ENCODE results near the gene CREBRF.
"Not testable (repeated sequence)": the region's sequence is repeated elsewhere in the genome, so short reads cannot be mapped to it uniquely, and the experiment has no call there.

Gene CREBRF

DNA sequence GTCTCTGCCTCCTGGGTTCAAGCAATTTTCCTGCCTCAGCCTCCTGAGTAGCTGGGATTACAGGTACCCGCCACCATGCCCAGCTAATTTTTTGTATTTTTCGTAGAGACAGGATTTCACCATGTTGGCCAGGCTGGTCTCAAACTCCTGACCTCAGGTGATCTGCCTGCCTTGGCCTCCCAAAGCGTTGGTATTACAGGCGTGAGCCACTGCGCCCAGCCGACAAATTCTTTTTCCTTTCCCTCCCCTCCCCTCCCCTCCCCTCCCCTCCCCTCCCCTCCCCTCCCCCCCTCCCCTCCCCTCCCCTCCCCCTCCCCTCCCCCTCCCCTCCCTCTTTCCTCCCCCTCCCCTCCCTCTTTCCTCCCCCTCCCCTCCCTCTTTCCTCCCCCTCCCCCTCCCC, 76.0 kb downstream of the CREBRF start:
- H3K27ac Mint-ChIP-seq; H3K27me3 Mint-ChIP-seq; H3K9me3 Mint-ChIP-seq; H3K4me1 Mint-ChIP-seq (ENCODE audit: low read depth); H3K4me3 Mint-ChIP-seq; intact Hi-C loops (cut with micrococcal nuclease): not testable (repeated sequence)
- H3K36me3 Mint-ChIP-seq (ENCODE audit: low read depth), result peaks cover 82% of the 10 kb centered on the region

DNA sequence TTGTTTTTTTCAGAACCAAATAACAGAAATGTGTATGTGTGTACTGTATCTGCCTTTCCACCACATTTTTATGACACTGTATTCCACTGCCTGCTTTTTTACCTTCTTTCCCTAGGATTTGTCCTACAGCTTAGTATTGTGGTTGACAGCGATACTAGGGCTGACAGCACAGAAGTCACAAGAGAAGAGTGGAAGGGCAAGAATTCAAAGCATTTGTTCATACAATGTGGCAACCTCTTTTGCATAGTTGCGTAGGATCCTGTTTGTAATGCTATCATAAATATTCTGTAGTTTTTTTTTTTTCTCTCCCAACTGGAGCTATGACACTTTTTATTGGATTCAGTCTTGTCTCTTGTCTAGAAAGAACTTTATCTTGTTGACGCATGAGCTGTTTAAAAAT, 82.6 kb downstream of the CREBRF start:
- H3K9me3 Mint-ChIP-seq, result no peaks in the 10 kb centered on the region
- peaks cover 33% of the 10 kb centered on the region for H3K36me3 Mint-ChIP-seq (ENCODE audit: low read depth)

DNA sequence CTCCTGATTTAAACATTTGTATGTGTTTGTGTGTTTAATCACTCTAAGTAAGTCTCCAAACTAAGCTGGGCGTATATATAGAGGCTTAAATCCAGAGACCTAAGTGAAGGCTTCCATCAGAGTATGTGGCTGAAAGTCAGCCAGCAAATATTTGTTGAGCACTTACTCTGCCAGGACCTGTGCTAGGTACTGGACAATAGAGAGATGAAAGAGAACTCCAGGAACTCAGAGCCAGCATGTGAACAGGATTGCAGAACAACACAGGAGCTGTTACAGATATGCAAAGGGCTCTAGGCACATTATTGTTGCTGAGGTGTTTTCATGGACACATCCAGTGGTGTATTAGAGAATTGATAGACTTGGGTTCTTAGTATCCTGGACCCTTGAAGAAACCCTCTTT, 83.5 kb downstream of the CREBRF start:
- H3K9me3 Mint-ChIP-seq, result no peaks in the 10 kb centered on the region
- H3K27me3 Mint-ChIP-seq, result no peaks in the 10 kb centered on the region
- no peak overlapping the region for H3K27ac Mint-ChIP-seq
- peaks cover under 1% of the 10 kb centered on the region for H3K4me1 Mint-ChIP-seq (ENCODE audit: low read depth)
- H3K36me3 Mint-ChIP-seq (ENCODE audit: low read depth), result peaks cover 27% of the 10 kb centered on the region
- intact Hi-C loops (cut with micrococcal nuclease), result no loop called here
- no peak overlapping the region for H3K4me3 Mint-ChIP-seq

More for the DNA sequence above, 82.6 kb downstream of the CREBRF start:
- Mint-ChIP-seq H3K27ac (no peak overlapping the region), H3K27me3 (no peaks in the 10 kb centered on the region), H3K4me1 (ENCODE audit: low read depth) (no peaks in the 10 kb centered on the region), H3K4me3 (no peak overlapping the region)
- intact Hi-C loops (cut with micrococcal nuclease), result no loop called here

DNA sequence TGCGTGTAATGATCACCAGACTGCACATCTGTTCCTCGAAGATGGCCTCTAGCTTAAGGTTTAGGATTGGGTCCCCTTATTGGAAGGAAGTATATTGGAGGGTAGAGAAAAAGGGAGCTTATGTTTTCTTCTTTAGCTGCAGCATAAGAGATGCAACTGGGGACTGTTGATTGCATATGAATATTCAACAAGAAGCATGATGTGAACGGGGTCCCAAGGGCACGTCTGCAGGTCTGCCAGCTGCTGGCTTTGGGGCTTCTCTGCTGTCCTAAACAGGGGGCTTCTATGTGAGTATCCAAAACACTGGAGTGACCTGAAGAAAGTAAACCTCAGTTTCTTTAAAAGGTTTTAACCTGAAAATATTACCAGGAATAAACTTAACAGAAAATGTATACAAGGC, 84.6 kb downstream of the CREBRF start:
- no peak overlapping the region for H3K4me3 Mint-ChIP-seq

DNA sequence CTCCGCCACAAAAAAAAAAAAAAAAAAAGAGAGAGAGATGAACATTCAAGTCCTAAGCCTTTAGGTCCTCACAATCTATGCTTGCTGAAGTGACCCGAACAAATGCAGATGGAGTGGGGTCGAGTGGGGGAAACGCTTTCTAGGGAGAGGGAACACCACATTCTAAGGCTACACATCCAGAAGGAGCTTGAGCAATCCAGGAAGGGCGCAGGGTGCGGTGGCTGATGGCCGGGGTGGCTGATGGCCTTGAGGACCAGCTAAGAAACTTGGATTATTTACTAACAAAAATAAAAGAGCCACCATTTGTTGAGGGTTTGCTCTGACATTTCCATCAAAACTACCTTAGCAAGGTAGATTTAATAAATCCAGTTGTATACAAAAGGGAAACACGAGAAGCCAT, 87.4 kb downstream of the CREBRF start:
- Mint-ChIP-seq H3K27ac (no peak overlapping the region), H3K4me3 (no peak overlapping the region), H3K4me1 (ENCODE audit: low read depth) (peaks cover 6% of the 10 kb centered on the region), H3K36me3 (ENCODE audit: low read depth) (peaks cover 38% of the 10 kb centered on the region), H3K9me3 (no peaks in the 10 kb centered on the region), H3K27me3 (no peaks in the 10 kb centered on the region)
- intact Hi-C loops (cut with micrococcal nuclease), result no loop called here

More for the DNA sequence above, 84.6 kb downstream of the CREBRF start:
- H3K4me1 Mint-ChIP-seq (ENCODE audit: low read depth), result peaks cover 6% of the 10 kb centered on the region
- H3K27me3 Mint-ChIP-seq, result no peaks in the 10 kb centered on the region
- H3K27ac Mint-ChIP-seq, result no peak overlapping the region
- intact Hi-C loops (cut with micrococcal nuclease), result no loop called here
- peaks cover 24% of the 10 kb centered on the region for H3K36me3 Mint-ChIP-seq (ENCODE audit: low read depth)
- H3K9me3 Mint-ChIP-seq, result no peaks in the 10 kb centered on the region

DNA sequence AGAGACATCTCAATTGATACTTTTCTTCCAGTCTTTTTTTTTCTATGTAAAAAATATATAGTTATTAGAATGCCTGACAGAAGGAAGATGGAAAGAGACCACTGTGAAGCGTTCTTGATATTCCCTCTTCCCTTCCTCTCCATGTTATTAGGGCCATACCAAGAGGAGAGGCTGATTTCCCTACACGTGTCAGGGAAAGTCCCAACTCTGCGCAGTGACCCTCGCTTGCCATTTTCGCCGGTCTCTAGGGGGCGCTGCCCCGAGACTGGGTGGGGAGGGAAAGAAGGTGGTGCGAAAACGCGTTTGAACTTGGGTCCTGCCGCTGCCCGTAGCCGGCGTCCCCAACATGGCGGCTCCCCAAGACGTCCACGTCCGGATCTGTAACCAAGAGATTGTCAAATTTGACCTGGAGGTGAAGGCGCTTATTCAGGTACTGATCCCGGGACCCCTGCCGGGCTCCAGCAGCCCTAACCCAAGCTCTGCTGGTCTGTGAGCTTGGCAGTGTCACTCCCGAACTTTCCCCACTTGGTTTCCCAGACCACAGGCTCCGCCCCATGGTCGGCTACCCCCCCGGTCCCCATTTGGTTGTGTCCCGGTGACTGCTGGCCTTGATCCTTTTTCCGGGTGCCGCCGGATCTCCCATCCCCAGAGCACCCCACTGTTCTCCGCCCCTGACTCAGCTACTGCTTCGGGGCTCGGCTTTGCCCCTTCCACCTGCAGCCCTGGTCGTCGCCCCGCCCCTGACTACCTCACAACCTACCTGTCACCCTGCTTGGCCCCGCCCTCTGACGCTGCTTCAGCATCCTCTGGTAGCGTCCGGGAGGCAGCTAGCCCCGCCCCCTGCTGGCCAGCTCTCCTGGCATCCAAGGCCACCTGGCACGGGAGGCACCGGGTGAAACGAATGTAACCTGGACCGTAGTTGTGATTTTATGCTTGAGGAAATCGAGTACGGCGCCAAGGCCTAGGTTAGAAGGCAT, 88.3 kb downstream of the CREBRF start, which contains the start of gene BNIP1:
BNIP1 (plus strand) TSS at position 332 of the 977 bp plus-strand sequence; CDS start at position 347, 15 bp downstream.
- H3K27ac Mint-ChIP-seq, result peak within 1 kb of the TSS; percentile 96
- H3K27me3 Mint-ChIP-seq, result no peaks in the 10 kb centered on the region
- peaks cover 8% of the 10 kb centered on the region for H3K9me3 Mint-ChIP-seq
- H3K36me3 Mint-ChIP-seq (ENCODE audit: low read depth), result peaks cover 38% of the 10 kb centered on the region
- H3K4me1 Mint-ChIP-seq (ENCODE audit: low read depth), result peaks cover 6% of the 10 kb centered on the region
- peak within 1 kb of the TSS; percentile 99 for H3K4me3 Mint-ChIP-seq
- intact Hi-C loops (cut with micrococcal nuclease), result loop anchor here (1.0 to 2.0 kb wide), 4 partner anchors 88 to 185 kb away; partner anchors contain the start of genes CREBRF and RPL26L1

DNA sequence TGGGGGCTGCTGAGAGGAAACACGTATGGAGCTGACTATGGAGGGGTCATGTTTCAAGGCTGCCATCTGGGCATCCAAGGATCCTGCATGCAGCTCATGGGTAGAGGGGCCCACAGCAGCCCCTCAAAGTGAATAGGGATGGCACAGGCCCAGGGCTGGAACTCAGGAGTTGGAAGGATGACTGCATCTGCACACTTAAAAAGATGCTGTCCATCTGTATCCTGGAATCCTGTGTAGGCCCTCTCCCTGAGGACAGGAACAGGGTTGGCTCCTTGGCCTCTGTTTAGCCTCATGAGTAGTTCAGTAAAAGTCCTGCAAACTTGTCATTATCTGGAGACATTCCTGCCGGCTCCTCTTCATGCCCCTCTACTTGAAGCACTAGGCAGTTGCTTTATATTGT, 92.2 kb downstream of the CREBRF start:
- peaks cover 6% of the 10 kb centered on the region for H3K4me1 Mint-ChIP-seq (ENCODE audit: low read depth)
- no peak overlapping the region for H3K4me3 Mint-ChIP-seq
- no peaks in the 10 kb centered on the region for H3K27me3 Mint-ChIP-seq
- H3K27ac Mint-ChIP-seq, result no peak overlapping the region
- peaks cover 69% of the 10 kb centered on the region for H3K36me3 Mint-ChIP-seq (ENCODE audit: low read depth)
- intact Hi-C loops (cut with micrococcal nuclease), result no loop called here
- peaks cover 9% of the 10 kb centered on the region for H3K9me3 Mint-ChIP-seq

DNA sequence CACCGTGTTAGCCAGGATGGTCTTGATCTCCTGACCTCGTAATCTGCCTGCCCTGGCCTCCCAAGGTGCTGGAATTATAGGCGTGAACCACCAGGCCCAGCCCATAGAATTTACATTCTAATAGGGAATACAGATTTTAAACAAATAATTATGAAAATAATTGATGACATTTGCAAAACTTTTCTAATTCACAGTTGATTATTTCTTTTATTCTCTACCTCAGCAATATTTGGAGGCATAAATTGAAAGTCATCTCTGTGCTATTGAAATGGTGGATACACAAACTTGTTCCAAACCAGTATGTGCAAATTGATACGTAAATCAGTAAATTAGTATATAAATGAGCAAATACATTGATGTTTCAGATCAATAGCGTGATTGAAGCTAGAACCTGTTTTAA, 96.4 kb downstream of the CREBRF start:
- Mint-ChIP-seq H3K9me3 (peaks cover 9% of the 10 kb centered on the region), H3K27me3 (no peaks in the 10 kb centered on the region), H3K4me1 (ENCODE audit: low read depth) (no peaks in the 10 kb centered on the region), H3K27ac (no peak overlapping the region), H3K4me3 (no peak overlapping the region), H3K36me3 (ENCODE audit: low read depth) (peaks cover 94% of the 10 kb centered on the region)
- intact Hi-C loops (cut with micrococcal nuclease), result no loop called here

DNA sequence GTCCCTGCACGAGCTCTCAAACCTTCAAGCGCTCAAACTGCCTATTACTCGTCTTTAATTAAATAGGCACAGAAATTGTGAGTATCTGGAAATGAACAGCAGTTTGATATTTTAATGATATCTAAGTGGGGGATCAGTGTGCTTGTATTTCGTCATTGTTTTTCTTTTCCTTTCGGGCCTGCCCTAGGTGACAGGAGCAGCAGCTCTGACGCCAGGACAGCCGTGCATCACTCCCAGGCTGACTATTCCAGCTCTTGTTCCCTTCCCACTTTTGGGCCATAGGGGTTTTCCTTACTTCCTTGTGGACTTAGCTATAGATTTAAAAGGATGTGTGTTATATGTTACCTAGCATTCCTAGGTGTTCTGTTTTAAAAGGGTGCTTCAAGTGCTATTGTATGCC, 97.7 kb downstream of the CREBRF start:
- H3K36me3 Mint-ChIP-seq (ENCODE audit: low read depth), result peaks cover 95% of the 10 kb centered on the region
- intact Hi-C loops (cut with micrococcal nuclease), result no loop called here
- H3K4me1 Mint-ChIP-seq (ENCODE audit: low read depth), result no peaks in the 10 kb centered on the region
- no peak overlapping the region for H3K27ac Mint-ChIP-seq
- H3K9me3 Mint-ChIP-seq, result peaks cover 7% of the 10 kb centered on the region
- no peaks in the 10 kb centered on the region for H3K27me3 Mint-ChIP-seq
- no peak overlapping the region for H3K4me3 Mint-ChIP-seq

DNA sequence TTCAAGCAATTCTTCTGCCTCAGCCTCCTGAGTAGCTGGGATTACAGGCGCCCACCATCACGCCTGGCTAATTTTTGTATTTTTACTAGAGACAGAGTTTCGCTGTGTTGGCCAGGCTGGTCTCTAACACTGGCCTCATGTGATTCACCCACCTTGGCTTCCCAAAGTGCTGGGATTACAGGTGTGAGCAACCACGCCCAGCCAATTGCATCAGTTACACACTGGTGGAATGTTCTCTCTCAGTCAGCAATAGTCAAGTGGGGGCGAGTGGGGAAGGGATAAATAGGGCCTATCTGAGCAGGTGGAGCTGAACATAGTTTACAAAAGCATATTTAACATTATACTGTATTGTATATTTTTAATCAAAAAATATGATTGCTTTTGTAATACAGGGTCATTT, 98.5 kb downstream of the CREBRF start:
- H3K27me3 Mint-ChIP-seq; H3K27ac Mint-ChIP-seq; H3K9me3 Mint-ChIP-seq; H3K4me1 Mint-ChIP-seq (ENCODE audit: low read depth); H3K4me3 Mint-ChIP-seq; intact Hi-C loops (cut with micrococcal nuclease): not testable (repeated sequence)
- peaks cover 95% of the 10 kb centered on the region for H3K36me3 Mint-ChIP-seq (ENCODE audit: low read depth)

DNA sequence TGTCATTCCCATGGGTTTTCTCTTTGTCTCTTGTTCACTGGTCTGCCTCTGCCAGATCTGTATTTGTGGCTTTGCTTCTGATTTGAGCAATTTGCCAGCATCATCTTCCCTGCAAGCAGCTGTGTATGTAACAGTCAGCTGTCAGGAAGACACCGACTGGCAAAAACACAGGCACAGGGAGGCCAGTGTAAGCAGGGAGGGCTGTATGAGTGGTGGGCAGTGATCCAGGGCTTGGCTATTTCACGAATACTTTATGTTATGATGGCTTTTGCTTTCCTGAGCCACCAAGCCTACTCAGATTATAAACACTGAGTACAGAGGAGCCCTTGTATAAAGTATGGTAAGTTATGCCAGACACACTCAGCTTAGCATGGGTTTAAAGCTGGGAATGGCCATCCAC, 99.8 kb downstream of the CREBRF start:
- Mint-ChIP-seq H3K27me3 (no peaks in the 10 kb centered on the region), H3K9me3 (no peaks in the 10 kb centered on the region), H3K27ac (no peak overlapping the region), H3K4me3 (no peak overlapping the region), H3K4me1 (ENCODE audit: low read depth) (no peaks in the 10 kb centered on the region), H3K36me3 (ENCODE audit: low read depth) (peaks cover 97% of the 10 kb centered on the region)
- intact Hi-C loops (cut with micrococcal nuclease), result no loop called here

DNA sequence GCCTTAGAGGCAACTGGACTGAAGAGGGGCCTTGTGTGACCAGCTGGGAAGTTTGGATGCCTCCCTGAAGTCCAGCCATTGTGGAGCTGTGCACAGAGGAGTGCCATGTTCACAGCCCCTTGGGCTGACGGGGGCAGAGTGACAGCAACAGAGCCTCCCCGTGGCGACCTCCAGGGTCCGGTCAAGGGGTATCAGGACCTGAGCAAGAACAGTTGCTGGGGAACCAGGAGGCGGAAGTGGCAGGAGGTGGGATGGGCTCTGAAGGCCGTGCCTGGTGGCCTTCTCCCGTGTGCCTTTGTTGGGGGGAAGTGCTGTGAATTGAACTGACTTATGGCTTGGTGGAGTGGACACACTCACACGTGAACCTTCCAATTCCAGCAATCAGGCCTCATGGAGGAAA, 102.2 kb downstream of the CREBRF start:
- Mint-ChIP-seq H3K27me3 (no peaks in the 10 kb centered on the region), H3K27ac (no peak overlapping the region), H3K9me3 (no peaks in the 10 kb centered on the region), H3K4me1 (ENCODE audit: low read depth) (no peaks in the 10 kb centered on the region), H3K36me3 (ENCODE audit: low read depth) (peaks cover 98% of the 10 kb centered on the region), H3K4me3 (no peak overlapping the region)
- intact Hi-C loops (cut with micrococcal nuclease), result no loop called here

DNA sequence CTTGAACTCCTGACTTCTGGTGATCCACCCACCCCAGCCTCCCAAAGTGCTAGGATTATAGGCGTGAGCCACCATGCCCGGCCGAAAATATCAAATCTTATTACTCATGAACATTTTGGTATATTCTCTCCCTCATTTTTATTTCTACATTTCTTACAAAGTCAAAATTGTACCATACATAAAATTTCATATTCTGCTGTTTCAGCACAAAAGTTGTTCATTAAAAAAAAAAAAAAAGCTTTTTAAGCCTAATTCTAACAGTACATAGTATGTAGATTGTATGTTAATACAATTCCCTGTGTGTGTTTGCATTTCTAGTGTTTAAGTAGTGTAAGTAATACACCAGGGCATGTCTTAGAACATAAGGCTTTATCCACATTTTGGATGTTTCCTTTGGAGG, 103.1 kb downstream of the CREBRF start:
- H3K27ac Mint-ChIP-seq, result no peak overlapping the region
- no peak overlapping the region for H3K4me3 Mint-ChIP-seq
- no peaks in the 10 kb centered on the region for H3K27me3 Mint-ChIP-seq
- no peaks in the 10 kb centered on the region for H3K4me1 Mint-ChIP-seq (ENCODE audit: low read depth)
- peaks cover 98% of the 10 kb centered on the region for H3K36me3 Mint-ChIP-seq (ENCODE audit: low read depth)
- H3K9me3 Mint-ChIP-seq, result no peaks in the 10 kb centered on the region
- intact Hi-C loops (cut with micrococcal nuclease), result no loop called here

DNA sequence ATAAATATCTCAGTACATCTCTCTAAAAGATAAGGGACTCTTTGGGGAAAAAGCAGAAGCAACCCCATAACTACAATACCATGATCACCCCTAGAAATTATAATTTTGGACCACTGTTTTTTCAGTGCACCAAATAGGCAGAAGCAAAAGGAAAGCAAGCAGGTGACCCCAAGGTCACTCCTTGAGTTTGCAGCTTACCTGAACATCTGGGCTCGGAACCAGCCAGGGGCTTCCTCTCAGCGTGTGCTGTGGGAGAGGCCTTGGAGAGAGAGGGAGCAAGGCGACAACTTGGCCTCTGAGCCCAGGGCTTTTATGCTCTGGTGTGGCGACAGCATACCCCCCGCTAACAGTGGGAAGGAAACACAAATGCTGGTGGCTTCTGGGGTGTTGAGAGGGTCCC, 105.0 kb downstream of the CREBRF start:
- H3K4me1 Mint-ChIP-seq (ENCODE audit: low read depth), result peaks cover 2% of the 10 kb centered on the region
- H3K27ac Mint-ChIP-seq, result no peak overlapping the region
- peaks cover 89% of the 10 kb centered on the region for H3K36me3 Mint-ChIP-seq (ENCODE audit: low read depth)
- H3K27me3 Mint-ChIP-seq, result no peaks in the 10 kb centered on the region
- no peaks in the 10 kb centered on the region for H3K9me3 Mint-ChIP-seq
- H3K4me3 Mint-ChIP-seq, result no peak overlapping the region
- intact Hi-C loops (cut with micrococcal nuclease), result loop anchor here (10.0 kb wide), 1 partner anchor 124 kb away; no protein-coding TSS in a partner anchor

All from dendritic cell treated with granulocyte-macrophage colony-stimulating factor and Interleukin-4, amounts not matched to agents 40 ng/mL and 50 ng/mL, for 4 days (primary cell).